Psoas muscle (tissue), 8 donors: ENCODE data around the gene GZMH. TPM values are rescaled to one million over a fixed set of nuclear protein-coding genes. Genes with fewer than 3 reads are reported as not detected.

Experiments
- ATAC-seq, 4 donors: fragments of 200-7000 bp; cut with Tn5 transposase; one replicate each; pipeline ENCODE4 v1.9.1; 2020; ENCODE audit warnings: moderate library complexity in 3 of 4, mild to moderate bottlenecking in 2 of 4
- DNase-seq, 2 donors: peaks; one replicate each; pipeline ENCODE4 v3.0.0-alpha.2; 2020
- H3K27ac ChIP-seq: fragments of 200-600 bp; one replicate; pipeline ENCODE4 v1.8.0; 2022
- H3K27me3 ChIP-seq, 3 donors: fragments of 200-600 bp in 1 of 3; one replicate each; pipeline versions ENCODE4 v1.6.1 to v1.8.0; 2013 to 2022; ENCODE audit warnings: low read length in 2 of 3, mild to moderate bottlenecking in 2 of 3, moderate library complexity in 1 of 3; ENCODE audit not compliant: insufficient read depth in 3 of 3
- H3K36me3 ChIP-seq, 2 donors: fragments of 200-600 bp in 1 of 2; one replicate each; pipeline versions ENCODE4 v1.6.1 to v1.8.0; 2013 to 2022; ENCODE audit warnings: low read depth in 1 of 2, mild to moderate bottlenecking in 1 of 2, moderate library complexity in 1 of 2; ENCODE audit not compliant: insufficient read depth in 1 of 2
- H3K4me1 ChIP-seq: fragments of 200-600 bp; one replicate; pipeline ENCODE4 v1.8.0; 2022
- H3K4me3 ChIP-seq: fragments of 200-600 bp; one replicate; pipeline ENCODE4 v1.8.0; 2022; ENCODE audit warnings: mild to moderate bottlenecking
- H3K9me3 ChIP-seq: fragments of 200-600 bp; one replicate; pipeline ENCODE4 v1.8.0; 2022
- CTCF ChIP-seq: fragments of 200-600 bp; IDR thresholded peaks from one replicate; pipeline ENCODE4 v1.8.0; 2022; ENCODE audit warnings: antibody characterized with exemption
- WGBS, 3 donors: extraction: QIAGEN DNeasy Blood & Tissue Kit; methylation state at CpG; one replicate each; pipeline versions ENCODE4 v1.1.6 to v1.1.7; 2013; 5-methylcytosine and 5-hydroxymethylcytosine counted together
- intact Hi-C, 2 donors: fragments of 100-400 bp; cut with DNase I; formaldehyde crosslinking; loops; one replicate each; pipeline versions ENCODE4 v1.11.0 to v1.14.2; 2022
- polyA plus RNA-seq, 3 donors: library from polyadenylated mRNA; stranded (reverse); fragments of 200-250 nt; gene quantifications; one replicate each; pipeline ENCODE4 v1.2.3, GENCODE V29; 2013
- total RNA-seq, 4 donors: library from RNA; stranded (reverse); fragmentation: NEBNext Ultra II Directional in 2 of 4; extraction: Animal tissue kit (Norgen Biotek cat#: 25700) in 2 of 4; gene quantifications; one replicate each; pipeline versions ENCODE4 v1.2.1 to v1.2.4, GENCODE V29; 2021 to 2023
- donor health status: healthy with polysubstance abuse.
- donor health status: DM: no; HTN: no; CAD: no; lungs with moderate emphysema.
- donor health status: Bipolar disorder and iron deficiency.
- donor health status: healthy.
- donor health status: DM: yes; HTN: yes; CAD: no.
- donor health status: DM: no; HTN: no; CAD: no.
- donor health status: DM: no; HTN: no; CAD: no.
- donor health status: DM: yes; HTN: yes; CAD: no.

GZMH gene
- total and polyA plus RNA-seq, 7 donors = 0.08 to 0.76 (median 0.28) TPM; not detected in 3

GRCh38 chr14:24630087-24630871 is 20.8 kb upstream of the GZMH start:
- Histone ChIP-seq H3K4me1 (no peaks in the 10 kb centered on the region), H3K27me3 (no peaks in the 10 kb centered on the region), H3K4me3 (no peak overlapping the region), H3K9me3 (no peaks in the 10 kb centered on the region), H3K27ac (no peak overlapping the region), H3K36me3 (no peaks in the 10 kb centered on the region)
- 79 to 95% (median 90%) methylated on average over 3 of the region's 3 CpGs for WGBS, 3 donors
- ATAC-seq (no peak), DNase-seq (no peak)
- no peak for TF ChIP-seq CTCF
- intact Hi-C loops = no loop called here

GRCh38 chr14:24629521-24629920 is 20.0 kb upstream of the GZMH start:
- TF ChIP-seq CTCF = no peak
- ATAC-seq (no peak), DNase-seq (no peak)
- WGBS, 3 donors = 80 to 85% (median 84%) methylated on average over 6 of the region's 6 CpGs
- Histone ChIP-seq H3K27me3 (no peaks in the 10 kb centered on the region), H3K36me3 (no peaks in the 10 kb centered on the region), H3K4me3 (no peak overlapping the region), H3K9me3 (no peaks in the 10 kb centered on the region), H3K4me1 (no peaks in the 10 kb centered on the region), H3K27ac (no peak overlapping the region)
- intact Hi-C loops = no loop called here

DNA sequence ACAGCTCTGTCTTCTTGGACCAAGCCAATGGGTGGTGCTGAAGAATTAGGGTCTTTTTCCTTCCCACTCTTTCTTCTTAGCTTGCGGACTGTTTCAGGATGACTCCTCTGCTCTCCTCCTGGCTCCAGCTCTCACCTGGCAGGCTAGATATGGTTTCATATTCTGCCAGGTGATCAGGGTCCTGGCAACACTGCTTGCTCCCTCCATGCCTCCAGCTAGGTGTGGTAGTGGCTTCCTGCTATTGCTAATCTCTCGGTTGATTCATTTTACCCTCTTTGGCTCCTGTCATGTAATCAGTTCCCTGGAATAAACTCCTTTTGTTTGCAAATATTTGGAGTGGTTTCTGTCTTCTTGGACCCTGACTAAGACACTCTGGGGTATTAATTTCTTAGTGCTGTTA is 4.3 kb upstream of the GZMH start:
- no peak for ATAC-seq
- no peak for TF ChIP-seq CTCF

DNA sequence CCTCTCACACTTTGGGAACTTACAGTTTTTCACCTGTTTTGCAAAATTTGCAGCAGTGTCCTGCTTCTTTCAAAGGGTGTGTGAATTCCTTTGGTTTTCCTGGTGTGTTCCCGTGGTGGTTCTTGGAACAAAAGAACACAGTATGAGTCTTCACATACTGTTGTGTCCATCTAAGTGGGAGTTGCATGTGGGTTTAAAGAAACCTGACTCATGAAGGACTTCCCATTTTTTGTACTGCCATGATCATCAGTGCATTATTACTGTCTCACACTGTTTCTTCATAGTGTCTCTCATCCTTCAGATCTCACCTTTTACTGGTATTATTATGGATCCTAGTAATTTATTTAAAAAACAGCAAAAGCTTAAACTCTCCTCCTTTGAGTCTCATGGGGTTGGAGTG is 3.8 kb upstream of the GZMH start:
- ATAC-seq = no peak
- WGBS, 3 donors = 58 to 59% (median 58%) methylated on average over 1 of the region's 1 CpG

More for the DNA sequence above, 4.3 kb upstream of the GZMH start:
- intact Hi-C loops = no loop called here
- DNase-seq = no peak
- Histone ChIP-seq H3K36me3 (no peaks in the 10 kb centered on the region), H3K9me3 (peaks cover 3% of the 10 kb centered on the region), H3K4me3 (no peak overlapping the region), H3K27ac (no peak overlapping the region), H3K27me3 (no peaks in the 10 kb centered on the region), H3K4me1 (no peaks in the 10 kb centered on the region)
- WGBS, 3 donors = 79 to 87% (median 80%) methylated on average over 2 of the region's 2 CpGs

More for the DNA sequence above, 3.8 kb upstream of the GZMH start:
- no peak for DNase-seq
- intact Hi-C loops = no loop called here
- H3K4me1 ChIP-seq = no peaks in the 10 kb centered on the region
- TF ChIP-seq CTCF = no peak
- no peaks in the 10 kb centered on the region for H3K27me3 ChIP-seq
- no peaks in the 10 kb centered on the region for H3K36me3 ChIP-seq
- H3K4me3 ChIP-seq = no peak overlapping the region
- H3K9me3 ChIP-seq = peaks cover 3% of the 10 kb centered on the region
- H3K27ac ChIP-seq = no peak overlapping the region
